GM12801 (cell line): ENCODE measurements around the gene ZNF22.

Experiments
- CTCF ChIP-seq: IDR thresholded peaks from one replicate; pipeline ENCODE4 v1.5.1; 2011; ENCODE audit warnings: control low read depth; ENCODE audit not compliant: insufficient read length; ENCODE audit errors: extremely low read depth

The ZNF22 gene

GRCh38 chr10:44991571-44991970 lies 9.2 kb upstream of the ZNF22 start:
- TF ChIP-seq CTCF = no peak

DNA sequence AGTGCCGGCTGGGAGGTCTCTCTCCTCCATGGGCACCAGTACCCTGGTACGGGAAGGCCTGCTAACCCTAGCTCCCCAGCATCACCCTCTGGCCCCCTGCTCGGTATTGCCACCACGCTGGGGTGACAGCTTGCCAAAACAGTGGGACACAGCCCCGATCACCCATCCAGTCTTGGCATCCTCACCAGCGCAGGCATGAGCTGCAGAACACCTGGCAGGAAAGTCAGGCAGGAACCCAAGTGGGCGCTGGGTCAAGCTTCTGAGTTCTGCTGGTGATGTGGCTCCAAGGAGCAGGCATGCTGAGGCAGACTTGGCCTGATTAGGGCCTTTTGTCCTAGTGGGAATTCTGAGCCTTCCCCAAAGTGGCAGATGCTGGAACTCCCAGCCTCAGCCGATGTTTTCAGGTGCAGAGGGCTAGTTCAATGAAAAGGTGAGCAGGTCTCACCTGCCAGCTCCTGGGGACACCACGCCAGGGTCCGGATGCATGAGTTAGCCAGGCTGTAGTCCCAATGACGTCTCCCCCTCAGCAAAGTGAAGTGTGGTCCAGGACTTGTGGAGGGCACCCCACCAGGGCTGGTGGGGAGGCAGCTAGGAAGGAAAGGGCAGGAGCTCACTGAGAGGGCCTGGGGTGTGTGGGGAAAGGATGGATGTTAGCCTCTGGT lies 8.5 kb upstream of the ZNF22 start:
- TF ChIP-seq CTCF = no peak

- TF ChIP-seq CTCF = no peak
Observed at GRCh38 chr10:44992732-44993225, 7.9 kb upstream of the ZNF22 start.

DNA sequence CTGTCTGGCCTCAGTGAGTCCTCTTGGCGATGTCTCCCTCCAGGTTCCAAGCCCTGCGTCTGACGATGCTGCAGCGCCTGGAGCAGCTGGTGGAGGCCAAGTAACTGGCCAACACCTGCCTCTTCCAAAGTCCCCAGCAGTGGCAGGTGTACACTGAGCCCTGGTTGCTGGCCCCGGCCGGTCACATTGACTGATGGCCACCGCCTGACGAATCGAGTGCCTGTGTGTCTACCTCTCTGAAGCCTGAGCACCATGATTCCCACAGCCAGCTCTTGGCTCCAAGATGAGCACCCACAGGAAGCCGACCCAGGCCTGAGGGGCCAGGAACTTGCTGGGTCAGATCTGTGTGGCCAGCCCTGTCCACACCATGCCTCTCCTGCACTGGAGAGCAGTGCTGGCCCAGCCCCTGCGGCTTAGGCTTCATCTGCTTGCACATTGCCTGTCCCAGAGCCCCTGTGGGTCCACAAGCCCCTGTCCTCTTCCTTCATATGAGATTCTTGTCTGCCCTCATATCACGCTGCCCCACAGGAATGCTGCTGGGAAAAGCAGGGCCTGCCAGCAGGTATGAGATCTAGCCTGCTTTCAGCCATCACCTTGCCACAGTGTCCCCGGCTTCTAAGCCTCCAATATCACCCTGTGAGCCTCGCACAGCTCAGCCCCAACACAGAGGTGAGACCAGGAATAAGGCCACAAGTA lies 7.3 kb upstream of the ZNF22 start:
- TF ChIP-seq CTCF = no peak

- no peak for TF ChIP-seq CTCF
Observed at GRCh38 chr10:44993922-44994751, 6.6 kb upstream of the ZNF22 start.

DNA sequence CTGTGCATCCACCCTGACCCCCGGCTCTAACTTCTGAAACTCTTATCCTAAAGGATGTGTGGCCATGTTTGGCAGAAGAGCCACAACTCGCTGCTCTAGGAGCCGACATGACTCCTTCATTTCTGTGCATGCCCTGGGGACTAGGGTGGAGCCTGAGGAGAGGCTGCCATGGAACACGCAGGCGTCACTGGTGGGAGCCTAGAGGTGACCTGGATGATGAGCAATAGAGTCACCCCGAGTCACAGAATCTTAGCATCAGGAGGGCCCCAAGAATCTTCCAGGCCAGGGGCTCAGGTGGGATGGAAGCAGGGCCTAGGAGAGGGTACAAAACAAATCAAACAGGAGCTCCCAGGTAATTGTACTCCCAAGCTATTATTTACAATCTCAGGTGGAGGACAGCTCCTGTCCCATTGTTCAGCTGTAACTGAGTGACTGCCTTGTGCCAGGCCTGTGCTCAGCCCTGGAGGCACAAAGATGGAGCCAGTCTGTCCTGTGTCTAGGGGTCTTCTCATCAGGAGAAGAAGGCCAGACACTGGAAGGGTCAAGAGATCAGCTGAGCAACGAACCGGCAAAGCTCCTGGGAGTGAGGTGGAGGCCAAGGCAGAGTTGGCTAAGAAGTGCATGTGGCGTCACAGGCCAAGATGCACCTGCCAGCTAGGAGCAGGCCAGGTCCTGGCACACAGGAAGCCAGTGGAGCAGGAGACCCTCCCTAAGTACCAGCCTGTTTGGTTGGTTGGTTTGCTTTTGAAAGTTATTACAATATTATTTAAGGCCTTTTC lies 5.8 kb upstream of the ZNF22 start:
- no peak for TF ChIP-seq CTCF

DNA sequence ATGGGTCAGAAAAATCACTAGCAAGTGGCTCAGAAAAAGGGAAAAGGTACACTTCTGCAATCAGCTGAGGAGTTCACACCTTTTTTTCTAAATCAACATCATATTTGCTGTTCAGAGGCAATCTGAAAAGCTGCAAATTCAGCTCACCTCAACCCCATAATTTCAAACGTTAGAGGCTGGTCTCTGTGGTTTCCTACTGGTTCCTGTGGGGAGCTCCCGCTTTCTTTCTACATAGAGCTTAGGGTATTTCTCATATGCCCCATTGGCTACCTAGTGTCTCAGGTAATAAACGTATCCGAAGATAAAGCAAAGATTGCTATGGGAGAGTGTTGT lies 5.2 kb upstream of the ZNF22 start:
- no peak for TF ChIP-seq CTCF
